NCI-H524 (cell line): ENCODE results near the gene PRDX3.

Experiments
- DNase-seq, 2 experiments: peaks; one replicate each; lab custom pipeline; 2025; lab: John Stamatoyannopoulos, UW

The PRDX3 gene

GRCh38 chr10:119129721-119130120 is 48.9 kb downstream of the PRDX3 start:
- no peak for DNase-seq

DNA sequence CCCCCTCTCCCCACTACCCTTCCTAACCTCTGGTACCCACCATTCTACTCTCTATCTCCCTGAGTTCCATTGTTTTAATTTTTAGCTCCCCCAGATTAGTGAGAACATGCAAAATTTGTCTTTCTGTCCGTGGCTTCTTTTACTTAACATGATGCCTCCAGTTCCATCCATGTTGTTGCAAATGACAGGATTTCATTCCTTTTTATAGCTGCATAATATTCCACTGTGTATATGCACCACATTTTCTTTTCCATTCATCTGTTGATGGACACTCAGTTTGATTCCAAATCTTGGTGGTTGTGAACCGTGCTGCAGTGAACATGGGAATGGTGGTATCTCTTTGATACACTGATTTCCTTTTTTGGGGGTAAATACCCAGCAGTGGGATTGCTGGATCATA is 52.7 kb downstream of the PRDX3 start:
- DNase-seq = no peak

DNA sequence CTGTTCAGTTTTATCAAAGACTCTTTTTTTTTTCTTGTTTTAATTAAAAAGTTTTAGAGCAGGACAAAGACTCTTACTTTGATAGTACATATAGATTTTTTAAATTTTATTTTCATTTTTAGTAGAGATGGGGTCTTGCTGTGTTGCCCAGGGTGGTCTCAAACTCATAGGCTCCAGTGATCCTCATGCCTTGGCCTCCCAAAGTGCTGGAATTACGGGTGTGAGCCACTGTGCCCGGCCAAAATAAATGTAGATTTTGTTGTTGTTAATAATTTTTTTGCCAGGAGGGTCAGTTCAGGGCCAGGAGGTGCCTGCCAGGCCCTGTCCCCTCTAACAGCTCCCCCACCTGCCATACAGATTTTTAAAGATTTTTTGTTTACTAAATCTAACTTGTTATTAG is 57.7 kb downstream of the PRDX3 start:
- no peak for DNase-seq

GRCh38 chr10:119120413-119120867 is 58.2 kb downstream of the PRDX3 start:
- no peak for DNase-seq

GRCh38 chr10:119119400-119119799 is 59.2 kb downstream of the PRDX3 start:
- DNase-seq = no peak

- no peak for DNase-seq
Measured at GRCh38 chr10:119118231-119118630, 60.4 kb downstream of the PRDX3 start.
